Activated CD4-positive, alpha-beta T cell treated with anti-CD3 and anti-CD28 coated beads, Interleukin-10, Interleukin-2, amounts not matched to agents 100 ng/mL and 50 ng/mL, durations not matched to agents 16 hours and 8 hours (primary cell): ENCODE measurements around the gene ZEB1.
"Not testable (repeated sequence)": the region's sequence is repeated elsewhere in the genome, so short reads cannot be mapped to it uniquely, and the experiment has no call there.

Experiments used
- DNase-seq: peaks from one replicate; pipeline ENCODE4 v3.0.0-alpha.2; 2020

The ZEB1 gene

GRCh38 chr10:31515819-31516402 lies 196.9 kb downstream of the ZEB1 start:
- no peak for DNase-seq

- DNase-seq = no peak
Observed at GRCh38 chr10:31520986-31521831, 202.2 kb downstream of the ZEB1 start.

- no peak for DNase-seq
Observed at GRCh38 chr10:31522820-31523219, 203.8 kb downstream of the ZEB1 start.

- DNase-seq = no peak
Observed at GRCh38 chr10:31524460-31524859, 205.4 kb downstream of the ZEB1 start.

GRCh38 chr10:31526178-31526577 lies 207.2 kb downstream of the ZEB1 start:
- DNase-seq = no peak

- DNase-seq = no peak
Observed at GRCh38 chr10:31526681-31527080, 207.7 kb downstream of the ZEB1 start.

DNA sequence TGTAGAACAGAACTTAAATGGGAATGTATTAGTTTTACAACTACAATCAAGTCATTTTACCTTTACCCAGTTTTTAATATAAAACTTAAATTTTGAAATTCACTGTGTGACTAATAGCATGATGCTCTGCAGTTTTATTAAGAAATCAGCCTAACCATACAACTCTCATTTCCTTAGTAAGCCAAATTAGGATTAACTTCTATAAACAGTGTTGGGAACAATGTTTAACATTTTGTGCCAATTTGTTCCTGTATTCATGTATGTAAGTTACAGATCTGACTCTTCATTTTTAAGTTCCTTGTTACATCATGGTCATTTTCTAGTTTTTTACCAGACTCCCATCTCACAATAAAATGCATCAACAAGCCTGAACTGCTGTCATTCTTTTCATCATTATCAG lies 209.8 kb downstream of the ZEB1 start:
- DNase-seq = no peak

- no peak for DNase-seq
Observed at GRCh38 chr10:31536302-31536701, 217.3 kb downstream of the ZEB1 start.

- DNase-seq = no peak
Observed at GRCh38 chr10:31549896-31550295, 230.9 kb downstream of the ZEB1 start.

DNA sequence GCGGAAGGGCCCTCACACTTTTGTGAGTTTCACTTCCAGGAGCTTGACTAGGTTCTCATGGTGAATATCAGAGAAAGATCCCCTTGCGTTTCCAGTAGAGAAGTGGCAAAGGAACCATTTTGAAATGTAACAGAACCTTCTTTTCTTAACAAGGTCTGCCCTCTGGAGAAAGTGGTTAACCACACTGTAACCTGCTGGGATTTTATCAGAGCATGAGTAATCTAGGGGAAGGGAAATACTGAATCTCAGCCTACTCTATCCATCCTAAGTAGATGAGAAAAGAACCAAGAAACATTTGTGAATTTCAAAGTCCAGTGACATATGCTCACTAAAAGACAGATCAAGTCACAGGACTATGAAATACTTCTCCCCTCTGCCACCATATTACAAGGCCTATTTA lies 235.5 kb downstream of the ZEB1 start:
- DNase-seq = no peak

GRCh38 chr10:31557854-31558253 lies 238.8 kb downstream of the ZEB1 start:
- DNase-seq = no peak

- not testable (repeated sequence) for DNase-seq
Observed at GRCh38 chr10:31568252-31568861, 249.3 kb downstream of the ZEB1 start.

GRCh38 chr10:31574577-31574976 lies 255.6 kb downstream of the ZEB1 start:
- DNase-seq = no peak

- DNase-seq = no peak
Observed at GRCh38 chr10:31578181-31578852, 259.3 kb downstream of the ZEB1 start.

GRCh38 chr10:31578951-31579350 lies 259.9 kb downstream of the ZEB1 start:
- no peak for DNase-seq
